Naive thymus-derived CD4-positive, alpha-beta T cell (primary cell): Measurements from ENCODE around the gene COX19. TPM values are rescaled to one million over a fixed set of nuclear protein-coding genes. Genes with fewer than 3 reads are reported as not detected.

Experiments
- ATAC-seq: fragments of 150-1000 bp; cut with Tn5 transposase; 2 replicates; pipeline ENCODE4 v1.10.0; 2021; ENCODE audit warnings: mild to moderate bottlenecking, moderate library complexity
- CTCF ChIA-PET: fragments of 350-600 bp; sonication (Branson Sonifier 250); formaldehyde crosslinking; loops from one replicate; lab custom pipeline; 2021; ENCODE audit warnings: antibody characterized with exemption; lab: Charles Lee
- POLR2A ChIA-PET: fragments of 350-600 bp; sonication (Branson Sonifier 250); formaldehyde crosslinking; loops from one replicate; lab custom pipeline; 2021; ENCODE audit warnings: antibody characterized with exemption, inconsistent platforms; lab: Charles Lee
- DNase-seq, 9 donors: peaks; one replicate each; pipeline versions ENCODE4 v3.0.0 to v3.0.0-alpha.2; 2020 to 2022; ENCODE audit warnings: mixed read lengths in 1 of 9
- H3K27ac ChIP-seq: one replicate; pipeline ENCODE4 v1.7.0; 2013; ENCODE audit warnings: mild to moderate bottlenecking, low read depth, low read length, moderate library complexity
- H3K27me3 ChIP-seq, 2 donors: one replicate each; pipeline ENCODE4 v1.7.0; 2013; ENCODE audit warnings: low read length in 2 of 2, mild to moderate bottlenecking in 2 of 2, moderate library complexity in 2 of 2; ENCODE audit not compliant: control insufficient read depth in 2 of 2, insufficient read depth in 2 of 2
- H3K36me3 ChIP-seq, 3 experiments: 1 replicate in 2 of 3; 2 replicates in 1 of 3; pipeline ENCODE4 v1.7.0; 2013; ENCODE audit warnings: low read length in 3 of 3, mild to moderate bottlenecking in 3 of 3, moderate library complexity in 1 of 3; ENCODE audit not compliant: insufficient read depth in 3 of 3, control insufficient read depth in 2 of 3
- H3K4me1 ChIP-seq, 2 donors: one replicate each; pipeline ENCODE4 v1.7.0; 2013; ENCODE audit warnings: low read length in 2 of 2, mild to moderate bottlenecking in 2 of 2, moderate library complexity in 1 of 2; ENCODE audit not compliant: control insufficient read depth in 2 of 2, insufficient read depth in 2 of 2
- H3K4me3 ChIP-seq: 2 replicates; pipeline ENCODE4 v1.7.0; 2013; ENCODE audit warnings: mild to moderate bottlenecking, low read length
- H3K9me3 ChIP-seq, 3 experiments: 1 replicate in 2 of 3; 2 replicates in 1 of 3; pipeline ENCODE4 v1.7.0; 2013; ENCODE audit warnings: low read length in 3 of 3; ENCODE audit not compliant: control insufficient read depth in 2 of 3
- H3K27ac Mint-ChIP-seq, 9 donors: one replicate each; pipeline ENCODE4 v1.8.0; 2020 to 2022; ENCODE audit warnings: mixed read lengths in 9 of 9, mild to moderate bottlenecking in 8 of 9, moderate library complexity in 5 of 9, inconsistent platforms in 2 of 9
- H3K27me3 Mint-ChIP-seq, 5 donors: one replicate each; pipeline ENCODE4 v1.8.0; 2021 to 2022; ENCODE audit warnings: mixed read lengths in 5 of 5, mild to moderate bottlenecking in 1 of 5
- H3K36me3 Mint-ChIP-seq, 5 donors: one replicate each; pipeline ENCODE4 v1.8.0; 2020 to 2022; ENCODE audit warnings: mixed read lengths in 5 of 5, mild to moderate bottlenecking in 3 of 5, inconsistent platforms in 1 of 5
- H3K4me1 Mint-ChIP-seq, 7 donors: one replicate each; pipeline ENCODE4 v1.8.0; 2020 to 2022; ENCODE audit warnings: mixed read lengths in 7 of 7, mild to moderate bottlenecking in 3 of 7, inconsistent platforms in 1 of 7
- H3K4me3 Mint-ChIP-seq, 10 donors: one replicate each; pipeline ENCODE4 v1.8.0; 2020 to 2022; ENCODE audit warnings: mild to moderate bottlenecking in 10 of 10, mixed read lengths in 10 of 10, moderate library complexity in 6 of 10, inconsistent platforms in 2 of 10
- H3K9me3 Mint-ChIP-seq, 11 donors: one replicate each; pipeline ENCODE4 v1.8.0; 2020 to 2022; ENCODE audit warnings: mixed read lengths in 11 of 11, mild to moderate bottlenecking in 4 of 11, inconsistent platforms in 1 of 11, moderate library complexity in 1 of 11
- intact Hi-C, 2 donors: fragments of 100-400 bp; cut with micrococcal nuclease; formaldehyde crosslinking; loops; one replicate each; pipeline ENCODE4 v1.15.1; 2023
- polyA plus RNA-seq, 2 donors: library from polyadenylated mRNA; unstranded; fragments of 300-500 nt; fragmentation: Illumina TruSeq; gene quantifications; one replicate each; pipeline ENCODE4 v1.2.3, GENCODE V29; 2021
- total RNA-seq, 6 experiments: library from RNA in 5 of 6; stranded (reverse) in 5 of 6; gene quantifications; 1 replicate in 5 of 6; 2 replicates in 1 of 6; pipeline ENCODE4 v1.2.3 and lab custom pipeline; 2021 to 2026

COX19 gene
- total and polyA plus RNA-seq, 7 experiments from 2014 or later, result 18.3 to 48.2 (median 45.1) TPM

DNA sequence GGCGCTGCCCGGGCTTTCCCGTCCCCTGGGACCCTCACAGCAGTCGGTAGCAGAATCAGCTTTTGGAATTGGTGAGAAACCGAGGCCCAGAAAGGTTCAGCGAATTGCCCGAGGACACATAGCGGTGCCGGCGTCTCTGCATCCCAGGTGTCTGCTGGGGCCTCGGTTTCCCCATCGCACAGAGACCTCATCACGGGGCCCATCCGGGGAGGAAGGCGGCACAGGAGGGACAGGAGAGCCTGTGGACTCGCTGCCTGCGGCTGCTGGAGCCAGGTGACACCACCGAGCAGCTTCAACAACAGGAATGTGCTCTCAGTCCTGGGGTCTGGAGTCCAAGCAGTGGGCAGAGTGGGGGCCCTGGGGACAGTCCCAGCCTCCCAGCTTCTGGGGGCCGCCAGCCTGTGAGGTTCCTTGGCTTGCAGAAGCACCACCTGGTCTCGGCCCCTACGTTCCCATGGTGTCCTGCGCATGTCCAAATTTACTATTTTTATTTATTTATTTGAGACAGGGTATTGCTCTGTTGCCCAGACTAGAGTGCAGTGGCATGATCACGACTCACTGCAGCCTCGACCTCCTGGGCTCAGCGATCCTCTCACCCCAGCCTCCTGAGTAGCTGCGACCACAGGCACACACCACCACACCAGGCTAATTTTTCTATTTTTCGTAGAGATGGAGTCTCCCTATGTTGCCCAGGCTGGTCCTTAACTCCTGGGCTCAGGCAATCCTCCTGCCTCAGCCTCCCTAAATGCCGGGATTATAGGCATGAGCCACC lies 539 bp upstream of the COX19 start:
- no peak for DNase-seq
- H3K36me3 ChIP-seq, result peaks cover 4 to 27% (median 13%) of the 10 kb centered on the region in 3 experiments
- peak overlapping the region in 4 of 9 donors; percentile 42 to 89 (median 68) for H3K27ac Mint-ChIP-seq
- no peaks in the 10 kb centered on the region for H3K27me3 ChIP-seq
- peak overlapping the region; percentile 98 for H3K27ac ChIP-seq
- POLR2A ChIA-PET, result interaction anchor here (0.6 to 2.0 kb wide), 17 partner anchors 11 to 194 kb away, joined by 3 to 21 read pairs (median 4); partner anchors contain the start of genes GET4, GPR146 and ZFAND2A
- H3K27me3 Mint-ChIP-seq, result no peaks in the 10 kb centered on the region
- peaks cover 0 to 5% (median 0%) of the 10 kb centered on the region in 11 donors for H3K9me3 Mint-ChIP-seq
- intact Hi-C loops, result loop anchor here (1.0 to 5.0 kb wide), 14 partner anchors 13 to 829 kb away; partner anchors contain the start of genes GET4 (in 2 of the 2), GPR146 (in 2 of the 2), ZFAND2A (in 2 of the 2) and MICALL2 (in 1 of the 2)
- H3K9me3 ChIP-seq, result no peaks in the 10 kb centered on the region
- H3K4me1 ChIP-seq, result peaks cover 14 to 20% of the 10 kb centered on the region in 2 donors
- CTCF ChIA-PET, result interaction anchor here (1.2 to 1.7 kb wide), 3 partner anchors 16 to 90 kb away, joined by 3 to 11 read pairs (median 6); no protein-coding TSS in a partner anchor
- H3K36me3 Mint-ChIP-seq, result peaks cover 5 to 14% (median 9%) of the 10 kb centered on the region in 5 donors
- H3K4me1 Mint-ChIP-seq, result peaks cover 12 to 34% (median 23%) of the 10 kb centered on the region in 7 donors
- H3K4me3 ChIP-seq, result peak overlapping the region; percentile 44
- H3K4me3 Mint-ChIP-seq, result peak overlapping the region; percentile 50 to 96 (median 90)
- ATAC-seq, result no peak

DNA sequence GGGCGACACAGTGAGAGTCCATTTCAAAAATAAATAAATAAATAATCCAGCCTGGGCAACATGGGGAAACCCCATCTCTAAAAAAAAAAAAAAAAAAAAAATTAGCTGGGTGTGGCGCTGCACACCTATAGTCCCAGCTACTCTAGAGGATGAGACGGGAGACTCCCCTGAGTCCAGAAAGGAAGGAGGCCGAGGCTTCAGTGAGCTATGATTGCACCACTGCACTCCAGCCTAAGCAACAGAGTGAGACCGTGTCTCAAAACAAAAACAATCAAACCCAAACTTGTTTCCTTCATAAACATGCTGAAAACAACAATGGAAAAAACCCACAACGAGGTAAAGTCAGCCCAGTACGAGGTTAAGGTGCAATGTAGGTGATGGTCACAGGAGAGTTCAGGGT lies 1.2 kb downstream of the COX19 start:
- Mint-ChIP-seq H3K4me1 (peaks cover 12 to 36% (median 25%) of the 10 kb centered on the region in 7 donors), H3K36me3 (peaks cover 6 to 16% (median 9%) of the 10 kb centered on the region in 5 donors), H3K4me3 (peak overlapping the region; percentile 86 to 96 (median 92)), H3K27ac (peak overlapping the region; percentile 59 to 94 (median 89)), H3K9me3 (peaks cover 0 to 5% (median 0%) of the 10 kb centered on the region in 11 donors), H3K27me3 (no peaks in the 10 kb centered on the region)
- H3K27me3 ChIP-seq, result no peaks in the 10 kb centered on the region
- intact Hi-C loops, result loop anchor here (2.0 kb wide), 3 partner anchors 73 to 187 kb away; partner anchors contain the start of gene ZFAND2A (in 1 of the 2)
- H3K4me3 ChIP-seq, result peak overlapping the region; percentile 95
- no peaks in the 10 kb centered on the region for H3K9me3 ChIP-seq
- DNase-seq (no peak), ATAC-seq (no peak)
- ChIA-PET POLR2A (interaction anchor here (0.6 to 2.0 kb wide), 8 partner anchors 10 to 1433 kb away, joined by 3 to 21 read pairs (median 4); partner anchors contain the start of genes GET4 and GPR146), CTCF (interaction anchor here (0.8 to 1.7 kb wide), 4 partner anchors 21 to 203 kb away, joined by 3 to 6 read pairs (median 4); no protein-coding TSS in a partner anchor)
- peaks cover 14 to 20% of the 10 kb centered on the region in 2 donors for H3K4me1 ChIP-seq
- H3K36me3 ChIP-seq, result peaks cover 7 to 42% (median 13%) of the 10 kb centered on the region in 3 experiments
- peak overlapping the region; percentile 98 for H3K27ac ChIP-seq

DNA sequence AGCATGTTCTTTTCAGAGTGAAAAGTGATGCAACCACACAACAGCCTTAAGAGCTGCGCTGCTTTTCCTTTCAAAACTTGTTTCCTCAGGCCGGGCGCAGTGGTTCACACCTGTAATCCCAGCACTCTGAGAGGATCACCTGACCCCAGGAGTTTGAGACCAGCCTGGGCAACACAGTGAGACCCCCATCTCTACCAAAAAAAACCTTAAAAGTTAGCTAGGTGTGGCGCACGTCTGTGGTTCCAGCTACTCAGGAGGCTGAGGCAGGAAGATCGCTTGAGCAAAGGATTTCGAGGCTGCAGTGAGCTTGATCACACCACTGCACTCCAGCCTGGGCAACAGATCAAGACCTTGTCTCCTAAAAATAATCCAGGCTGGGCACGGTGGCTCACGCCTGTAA lies 2.0 kb downstream of the COX19 start:
- peaks cover 0 to 5% (median 0%) of the 10 kb centered on the region in 11 donors for H3K9me3 Mint-ChIP-seq
- Histone ChIP-seq H3K27me3 (no peaks in the 10 kb centered on the region), H3K4me3 (no peak overlapping the region), H3K9me3 (no peaks in the 10 kb centered on the region), H3K36me3 (peaks cover 13 to 50% (median 16%) of the 10 kb centered on the region in 3 experiments), H3K27ac (no peak overlapping the region), H3K4me1 (peaks cover 14 to 20% of the 10 kb centered on the region in 2 donors)
- peak overlapping the region in 5 of 9 donors; percentile 36 to 67 (median 51) for H3K27ac Mint-ChIP-seq
- ATAC-seq (no peak), DNase-seq (no peak)
- H3K27me3 Mint-ChIP-seq, result no peaks in the 10 kb centered on the region
- peaks cover 12 to 36% (median 25%) of the 10 kb centered on the region in 7 donors for H3K4me1 Mint-ChIP-seq
- POLR2A ChIA-PET, result interaction anchor here (0.5 to 1.3 kb wide), 4 partner anchors 13 to 97 kb away, joined by 3 to 4 read pairs (median 4); partner anchors contain the start of gene GET4
- CTCF ChIA-PET, result interaction anchor here (0.8 to 1.7 kb wide), 3 partner anchors 19 to 52 kb away, joined by 3 to 6 read pairs (median 5); no protein-coding TSS in a partner anchor
- H3K4me3 Mint-ChIP-seq, result peak overlapping the region; percentile 42 to 94 (median 58)
- H3K36me3 Mint-ChIP-seq, result peaks cover 6 to 16% (median 9%) of the 10 kb centered on the region in 5 donors
- intact Hi-C loops, result no loop called here

DNA sequence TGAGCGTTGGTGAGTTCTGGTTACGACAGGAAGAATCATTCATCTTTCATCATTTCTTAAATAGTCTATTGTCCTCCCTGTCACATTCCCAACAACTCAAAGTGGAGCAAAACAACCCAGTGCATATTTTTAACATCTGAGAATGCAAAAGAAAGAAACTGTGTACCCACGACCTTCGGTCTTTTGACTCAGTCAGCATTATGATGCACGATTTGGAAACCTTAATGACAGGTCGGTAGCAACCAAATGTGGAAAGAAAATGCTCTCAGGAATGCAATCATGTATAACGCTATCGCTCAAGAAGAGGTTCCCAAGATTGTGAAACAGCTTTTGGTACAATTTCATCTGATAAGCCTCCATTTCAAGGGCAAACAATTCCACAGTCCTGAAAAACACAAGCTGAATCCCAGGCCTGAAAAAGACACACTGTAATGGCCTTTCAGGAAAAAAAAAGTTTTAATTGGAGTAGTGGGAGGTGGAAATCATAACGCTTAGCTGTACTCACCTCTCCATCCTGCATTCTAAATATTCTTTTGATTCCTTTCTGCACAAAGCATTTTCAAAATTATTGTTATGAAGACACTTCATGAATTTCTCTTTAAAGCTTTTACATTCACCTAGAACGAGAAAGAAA lies 2.6 kb downstream of the COX19 start:
- Mint-ChIP-seq H3K36me3 (peaks cover 7 to 21% (median 12%) of the 10 kb centered on the region in 5 donors), H3K27ac (peak overlapping the region in 6 of 9 donors; percentile 34 to 67 (median 49)), H3K9me3 (peaks cover 0 to 5% (median 0%) of the 10 kb centered on the region in 11 donors), H3K4me3 (peak overlapping the region; percentile 42 to 94 (median 58)), H3K27me3 (no peaks in the 10 kb centered on the region), H3K4me1 (peaks cover 12 to 36% (median 25%) of the 10 kb centered on the region in 7 donors)
- CTCF ChIA-PET, result interaction anchor here (1.0 to 1.7 kb wide), 2 partner anchors 20 kb away, joined by 5 to 6 read pairs; no protein-coding TSS in a partner anchor
- Histone ChIP-seq H3K36me3 (peaks cover 13 to 56% (median 21%) of the 10 kb centered on the region in 3 experiments), H3K9me3 (no peaks in the 10 kb centered on the region), H3K27ac (no peak overlapping the region), H3K4me1 (peaks cover 14 to 20% of the 10 kb centered on the region in 2 donors), H3K4me3 (no peak overlapping the region), H3K27me3 (no peaks in the 10 kb centered on the region)
- ATAC-seq (no peak), DNase-seq (no peak)
- intact Hi-C loops, result no loop called here
- POLR2A ChIA-PET, result interaction anchor here (0.5 to 1.3 kb wide), 4 partner anchors 13 to 821 kb away, joined by 3 to 4 read pairs (median 4); no protein-coding TSS in a partner anchor

DNA sequence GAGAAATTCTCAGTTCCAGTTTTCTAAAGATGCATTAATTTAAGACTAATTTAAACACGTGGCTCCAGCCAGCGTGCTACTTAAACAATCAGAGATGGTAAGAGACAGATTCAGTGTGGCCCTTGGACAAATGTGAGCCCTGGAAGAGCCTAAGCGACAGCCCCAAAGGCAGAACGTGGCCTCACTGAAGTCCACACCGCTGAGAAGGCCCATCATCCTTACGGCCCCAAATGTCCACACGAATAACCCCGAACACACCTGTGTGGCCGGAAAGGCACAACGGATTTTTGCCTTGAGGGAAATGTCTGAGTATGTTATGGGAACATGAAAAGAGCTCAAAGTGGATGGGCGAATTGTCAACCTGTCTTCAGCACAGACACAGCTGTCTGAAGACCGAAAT lies 3.2 kb downstream of the COX19 start:
- no peaks in the 10 kb centered on the region for H3K9me3 ChIP-seq
- intact Hi-C loops, result no loop called here
- ATAC-seq (no peak), DNase-seq (no peak)
- no peaks in the 10 kb centered on the region for H3K27me3 ChIP-seq
- H3K36me3 Mint-ChIP-seq, result peaks cover 12 to 27% (median 14%) of the 10 kb centered on the region in 5 donors
- no peak overlapping the region for H3K4me3 ChIP-seq
- peak overlapping the region in 4 of 9 donors; percentile 16 to 34 (median 25) for H3K27ac Mint-ChIP-seq
- H3K4me1 Mint-ChIP-seq, result peaks cover 12 to 36% (median 27%) of the 10 kb centered on the region in 7 donors
- H3K4me1 ChIP-seq, result peaks cover 14 to 20% of the 10 kb centered on the region in 2 donors
- H3K36me3 ChIP-seq, result peaks cover 13 to 61% (median 23%) of the 10 kb centered on the region in 3 experiments
- H3K4me3 Mint-ChIP-seq, result peak overlapping the region in 3 of 10 donors; percentile 34 to 53 (median 50)
- H3K9me3 Mint-ChIP-seq, result peaks cover 0 to 5% (median 0%) of the 10 kb centered on the region in 11 donors
- no peak overlapping the region for H3K27ac ChIP-seq
- CTCF ChIA-PET, result interaction anchor here (1.7 kb wide), 1 partner anchor 20 kb away, joined by 6 read pairs; no protein-coding TSS in a partner anchor
- POLR2A ChIA-PET, result interaction anchor here (0.7 to 1.3 kb wide), 2 partner anchors 50 to 820 kb away, joined by 3 to 4 read pairs; no protein-coding TSS in a partner anchor
- H3K27me3 Mint-ChIP-seq, result no peaks in the 10 kb centered on the region
